ENCODE measurements around the gene KIF3B. TPM values are rescaled to one million over a fixed set of nuclear protein-coding genes. Genes with fewer than 3 reads are reported as not detected.

The KIF3B gene
- total RNA-seq, 1 experiment from 2014 or later: 31.5 TPM

GRCh38 chr20:32352121-32352720, 74.8 kb downstream of the KIF3B start:
- ChIA-PET POLR2A (no interaction called here), CTCF (no interaction called here), RAD21 (ENCODE audit: low non-redundant PET in 1 of 2, low total read pairs in 2 of 2, uncharacterized antibody in 2 of 2, unreplicated experiment in 2 of 2) (no interaction called here)
- no peak for ATAC-seq
- no peaks in the 10 kb centered on the region for H3K27me3 ChIP-seq (ENCODE audit: insufficient read depth, low read length)
- H3K4me2 ChIP-seq (ENCODE audit: low read length): no peak overlapping the region
- intact Hi-C loops (cut with micrococcal nuclease): no loop called here
- H3K9me3 ChIP-seq (ENCODE audit: control insufficient read depth in 1 of 2, insufficient read depth in 1 of 2, low read depth in 1 of 2, low read length in 2 of 2): no peaks in the 10 kb centered on the region
- TF ChIP-seq ZNF274 (IDR thresholded peaks at IDR 0.05; ENCODE audit: low read depth, low read length) (no peak), JUND (IDR thresholded peaks at IDR 0.05) (no peak), SIN3A (IDR thresholded peaks at IDR 0.05; ENCODE audit: low read depth) (no peak)
- TF ChIP-seq, protein P1, sequence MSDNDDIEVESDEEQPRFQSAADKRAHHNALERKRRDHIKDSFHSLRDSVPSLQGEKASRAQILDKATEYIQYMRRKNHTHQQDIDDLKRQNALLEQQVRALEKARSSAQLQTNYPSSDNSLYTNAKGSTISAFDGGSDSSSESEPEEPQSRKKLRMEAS (IDR thresholded peaks at IDR 0.05): no peak
- no peak for DNase-seq (ENCODE audit: low read depth, low spot score)
- no peak overlapping the region for H3K4me3 ChIP-seq (replicated peaks in 1 of 2; ENCODE audit: low read depth in 1 of 2, low read length in 2 of 2)
- H3K9me2 ChIP-seq (ENCODE audit: insufficient read depth): no peaks in the 10 kb centered on the region
- no peak overlapping the region for H2AFZ ChIP-seq (ENCODE audit: low read depth, low read length, poor library complexity, severe bottlenecking)
- H3K4me1 ChIP-seq (ENCODE audit: control insufficient read depth in 1 of 2, insufficient read depth in 2 of 2, low read length in 2 of 2): peaks cover 26 to 30% of the 10 kb centered on the region in 2 experiments
- H3K27ac ChIP-seq (ENCODE audit: low read depth, low read length): no peak overlapping the region
- no peaks in the 10 kb centered on the region for H4K20me1 ChIP-seq (ENCODE audit: insufficient read depth)
- no TSS peak for BruUV-seq (replicated peaks)
- H3K9ac ChIP-seq (ENCODE audit: low read length): no peak overlapping the region
- no peaks in the 10 kb centered on the region for H3K79me2 ChIP-seq (ENCODE audit: insufficient read depth, low read length)
- no peaks in the 10 kb centered on the region for H3K36me3 ChIP-seq (ENCODE audit: control insufficient read depth in 1 of 2, insufficient read depth in 2 of 2, low read length in 2 of 2)

- Histone ChIP-seq H3K27ac (ENCODE audit: low read depth, low read length) (no peak overlapping the region), H3K4me2 (ENCODE audit: low read length) (no peak overlapping the region), H3K27me3 (ENCODE audit: insufficient read depth, low read length) (no peaks in the 10 kb centered on the region), H4K20me1 (ENCODE audit: insufficient read depth) (no peaks in the 10 kb centered on the region), H3K9me3 (ENCODE audit: control insufficient read depth in 1 of 2, insufficient read depth in 1 of 2, low read depth in 1 of 2, low read length in 2 of 2) (no peaks in the 10 kb centered on the region), H3K79me2 (ENCODE audit: insufficient read depth, low read length) (peaks cover 2% of the 10 kb centered on the region), H3K9ac (ENCODE audit: low read length) (no peak overlapping the region), H3K36me3 (ENCODE audit: control insufficient read depth in 1 of 2, insufficient read depth in 2 of 2, low read length in 2 of 2) (no peaks in the 10 kb centered on the region), H3K4me3 (replicated peaks in 1 of 2; ENCODE audit: low read depth in 1 of 2, low read length in 2 of 2) (no peak overlapping the region), H3K4me1 (ENCODE audit: control insufficient read depth in 1 of 2, insufficient read depth in 2 of 2, low read length in 2 of 2) (peaks cover 27 to 34% of the 10 kb centered on the region in 2 experiments), H2AFZ (ENCODE audit: low read depth, low read length, poor library complexity, severe bottlenecking) (no peak overlapping the region), H3K9me2 (ENCODE audit: insufficient read depth) (no peaks in the 10 kb centered on the region)
- no peak for DNase-seq (ENCODE audit: low read depth, low spot score)
- no TSS peak for BruUV-seq (replicated peaks)
- POLR2A ChIA-PET: no interaction called here
- RAD21 ChIA-PET (ENCODE audit: low non-redundant PET in 1 of 2, low total read pairs in 2 of 2, uncharacterized antibody in 2 of 2, unreplicated experiment in 2 of 2): no interaction called here
- ATAC-seq: no peak
- intact Hi-C loops (cut with micrococcal nuclease): no loop called here
- CTCF ChIA-PET: no interaction called here
- TF ChIP-seq FOSL1 (IDR thresholded peaks at IDR 0.05; ENCODE audit: low read depth): no peak
- TF ChIP-seq TCF7L2 (IDR thresholded peaks at IDR 0.05; ENCODE audit: borderline replicate concordance, extremely low read depth, insufficient read depth, insufficient read length): no peak
- no peak for TF ChIP-seq ELF1 (IDR thresholded peaks at IDR 0.05; ENCODE audit: borderline replicate concordance, low read depth)
- TF ChIP-seq POLR2AphosphoS5 (IDR thresholded peaks at IDR 0.05; ENCODE audit: low read depth, low read length): no peak
- TF ChIP-seq YY1 (IDR thresholded peaks at IDR 0.05; ENCODE audit: extremely low read depth, insufficient replicate concordance, low read depth, low read length): no peak
- no peak for TF ChIP-seq POLR2A (IDR thresholded peaks at IDR 0.05; ENCODE audit: borderline replicate concordance, extremely low read depth, insufficient read depth, insufficient read length)
- TF ChIP-seq SRF (IDR thresholded peaks at IDR 0.05; ENCODE audit: low read depth): no peak
- TF ChIP-seq CBX3 (IDR thresholded peaks at IDR 0.05; ENCODE audit: low read depth): no peak
- no peak for TF ChIP-seq EZH2phosphoT487 (IDR thresholded peaks at IDR 0.05; ENCODE audit: borderline replicate concordance)
- TF ChIP-seq JUND (IDR thresholded peaks at IDR 0.05): no peak
- TF ChIP-seq CEBPB (IDR thresholded peaks at IDR 0.05; ENCODE audit: low read depth): no peak
- TF ChIP-seq RAD21 (IDR thresholded peaks at IDR 0.05; ENCODE audit: low read depth): no peak
- TF ChIP-seq, protein P2, sequence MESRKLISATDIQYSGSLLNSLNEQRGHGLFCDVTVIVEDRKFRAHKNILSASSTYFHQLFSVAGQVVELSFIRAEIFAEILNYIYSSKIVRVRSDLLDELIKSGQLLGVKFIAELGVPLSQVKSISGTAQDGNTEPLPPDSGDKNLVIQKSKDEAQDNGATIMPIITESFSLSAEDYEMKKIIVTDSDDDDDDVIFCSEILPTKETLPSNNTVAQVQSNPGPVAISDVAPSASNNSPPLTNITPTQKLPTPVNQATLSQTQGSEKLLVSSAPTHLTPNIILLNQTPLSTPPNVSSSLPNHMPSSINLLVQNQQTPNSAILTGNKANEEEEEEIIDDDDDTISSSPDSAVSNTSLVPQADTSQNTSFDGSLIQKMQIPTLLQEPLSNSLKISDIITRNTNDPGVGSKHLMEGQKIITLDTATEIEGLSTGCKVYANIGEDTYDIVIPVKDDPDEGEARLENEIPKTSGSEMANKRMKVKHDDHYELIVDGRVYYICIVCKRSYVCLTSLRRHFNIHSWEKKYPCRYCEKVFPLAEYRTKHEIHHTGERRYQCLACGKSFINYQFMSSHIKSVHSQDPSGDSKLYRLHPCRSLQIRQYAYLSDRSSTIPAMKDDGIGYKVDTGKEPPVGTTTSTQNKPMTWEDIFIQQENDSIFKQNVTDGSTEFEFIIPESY (IDR thresholded peaks at IDR 0.05; ENCODE audit: extremely low read depth, insufficient replicate concordance, low read length): no peak
- TF ChIP-seq ATF3 (IDR thresholded peaks at IDR 0.05): no peak
Observed at GRCh38 chr20:32353848-32354496, 76.5 kb downstream of the KIF3B start.

Measured in HCT116 (cell line).